Right forelimb (tissue), 1 donor: ENCODE results near the gene YAF2.

Source experiments
- DNase-seq: peaks from one replicate; pipeline ENCODE4 v3.0.0-alpha.2; 2018

YAF2 gene, protein sequence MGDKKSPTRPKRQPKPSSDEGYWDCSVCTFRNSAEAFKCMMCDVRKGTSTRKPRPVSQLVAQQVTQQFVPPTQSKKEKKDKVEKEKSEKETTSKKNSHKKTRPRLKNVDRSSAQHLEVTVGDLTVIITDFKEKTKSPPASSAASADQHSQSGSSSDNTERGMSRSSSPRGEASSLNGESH

DNA sequence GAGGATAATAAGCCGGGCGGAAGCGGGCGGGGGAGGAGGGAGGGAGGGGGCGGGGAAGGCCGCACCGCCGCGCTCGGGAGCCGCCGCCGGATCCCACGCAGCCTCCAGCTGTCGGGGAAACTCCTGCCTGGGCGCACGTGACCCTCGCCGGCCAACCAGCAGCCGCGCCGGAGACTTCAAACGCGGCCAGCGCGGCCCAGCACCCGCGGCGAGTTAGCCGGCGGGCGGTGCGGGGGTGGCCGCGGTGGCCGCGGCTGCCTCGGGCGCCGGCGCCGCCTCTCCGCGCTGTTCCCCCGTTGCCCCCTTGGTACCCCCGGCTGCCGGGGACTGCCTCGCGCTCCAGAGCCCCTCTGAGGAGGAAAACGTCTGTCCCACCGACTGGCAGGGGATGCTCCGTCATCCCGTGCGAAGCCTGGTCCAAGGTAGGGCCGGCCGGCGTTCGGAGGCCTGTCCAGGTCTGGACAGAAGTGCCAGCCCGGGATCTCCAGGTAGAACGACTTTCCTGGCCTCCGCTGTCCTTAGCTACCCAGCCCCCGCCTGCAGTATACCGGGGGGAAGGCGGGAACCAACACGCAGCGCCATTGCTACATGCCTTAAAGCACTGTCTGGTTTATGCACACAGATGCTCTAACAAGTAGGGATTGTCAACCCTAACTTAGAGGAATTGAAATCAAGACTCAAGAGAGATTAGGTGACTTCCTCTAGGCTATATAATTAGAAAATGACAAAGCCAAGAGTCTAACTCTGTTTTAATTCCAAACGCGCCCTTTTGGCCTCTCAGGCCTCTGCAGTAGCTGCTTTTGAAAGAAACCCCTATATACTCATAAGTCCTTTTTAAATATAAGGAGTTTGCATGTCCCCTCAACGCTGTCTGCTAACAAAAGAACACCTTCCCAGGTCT, at the start of gene YAF2:
YAF2 (minus strand) TSS at position 9 of the 901 bp plus-strand sequence. CDS start 68 bp downstream, outside the sequence.
- DNase-seq, result peak; percentile 92

- DNase-seq, result no peak
Observed at GRCh38 chr12:42286741-42287140, 48.7 kb upstream of the YAF2 start.

DNA sequence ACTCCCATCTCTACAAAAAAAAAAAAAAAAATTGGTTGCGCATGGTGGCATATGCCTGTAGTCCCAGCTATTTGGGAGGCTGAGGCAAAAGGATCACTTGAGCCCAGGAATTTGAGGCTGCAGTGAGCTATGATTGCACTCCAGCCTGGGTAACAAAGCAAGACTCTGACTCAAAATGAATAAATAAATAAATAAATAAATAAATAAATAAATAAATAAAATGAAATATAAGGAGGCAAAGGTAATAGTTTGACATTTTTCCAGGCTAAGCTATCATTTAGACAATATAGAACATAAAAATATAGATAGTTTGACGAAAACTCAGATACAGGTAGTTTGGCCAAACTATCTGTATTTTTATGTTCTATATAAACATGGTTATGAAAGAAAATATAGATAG, 47.4 kb upstream of the YAF2 start:
- DNase-seq, result no peak

- DNase-seq, result no peak
Observed at GRCh38 chr12:42284876-42285275, 46.8 kb upstream of the YAF2 start.

GRCh38 chr12:42284157-42284556, 46.1 kb upstream of the YAF2 start:
- DNase-seq, result no peak

GRCh38 chr12:42283739-42284138, 45.7 kb upstream of the YAF2 start:
- DNase-seq, result no peak

DNA sequence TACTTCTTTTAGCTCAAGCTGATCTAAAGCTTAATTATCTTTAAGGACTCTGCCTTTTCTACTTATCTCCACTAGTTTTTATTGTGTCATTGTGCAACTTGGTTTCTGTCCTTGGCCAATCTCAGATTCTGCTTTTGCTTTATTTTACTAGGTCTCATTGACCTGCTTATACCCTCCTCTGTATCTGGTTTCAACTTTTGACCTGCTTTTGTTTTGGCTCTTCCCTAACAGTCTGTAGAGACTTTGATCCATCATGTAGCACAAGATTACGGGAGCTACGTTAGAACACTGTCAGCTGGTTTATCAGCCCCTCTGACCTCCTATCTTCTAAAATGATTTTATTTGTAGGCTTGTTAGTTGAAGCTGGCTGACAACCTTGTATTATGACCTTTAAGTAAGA, 44.2 kb upstream of the YAF2 start:
- DNase-seq, result no peak

DNA sequence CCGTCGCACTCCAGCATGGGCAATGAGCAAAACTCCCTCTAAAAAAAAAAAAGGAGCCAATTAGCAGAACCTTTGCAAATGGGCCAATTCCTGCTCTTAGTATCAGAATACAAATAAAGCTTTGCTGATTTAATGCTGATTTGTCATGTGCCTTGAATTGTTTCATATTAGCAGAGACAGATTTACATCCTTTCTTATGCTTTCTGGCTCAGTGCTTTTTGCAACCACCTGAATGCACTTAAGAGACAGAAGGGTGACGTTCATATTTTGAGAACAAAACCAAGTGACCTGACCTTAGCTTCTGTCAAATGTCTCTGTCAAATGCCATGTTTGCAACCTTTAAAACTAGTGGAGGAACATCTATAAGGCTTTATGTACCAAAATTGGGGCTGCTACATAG, 43.8 kb upstream of the YAF2 start:
- no peak for DNase-seq

DNA sequence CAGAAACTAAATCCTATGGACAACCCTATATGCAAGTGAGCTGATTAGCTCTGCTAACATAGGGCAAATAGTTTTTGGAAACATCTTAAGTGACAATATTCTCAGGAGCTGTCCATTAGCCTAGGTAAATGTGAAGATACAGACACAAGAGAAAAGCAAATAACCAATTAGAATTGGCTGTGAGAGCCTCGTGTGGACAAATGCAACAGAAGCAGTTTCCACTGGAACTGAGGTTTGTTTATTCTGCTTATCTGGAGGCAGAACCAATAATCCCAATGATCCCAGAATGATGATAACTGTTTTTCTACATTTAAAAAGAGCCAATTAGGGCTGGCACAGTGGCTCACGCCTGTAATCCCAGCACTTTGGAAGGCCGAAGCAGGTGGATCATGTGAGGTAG, 43.2 kb upstream of the YAF2 start:
- no peak for DNase-seq

- DNase-seq, result no peak
Observed at GRCh38 chr12:42278128-42278510, 40.1 kb upstream of the YAF2 start.

GRCh38 chr12:42277396-42278127, 39.5 kb upstream of the YAF2 start:
- no peak for DNase-seq

DNA sequence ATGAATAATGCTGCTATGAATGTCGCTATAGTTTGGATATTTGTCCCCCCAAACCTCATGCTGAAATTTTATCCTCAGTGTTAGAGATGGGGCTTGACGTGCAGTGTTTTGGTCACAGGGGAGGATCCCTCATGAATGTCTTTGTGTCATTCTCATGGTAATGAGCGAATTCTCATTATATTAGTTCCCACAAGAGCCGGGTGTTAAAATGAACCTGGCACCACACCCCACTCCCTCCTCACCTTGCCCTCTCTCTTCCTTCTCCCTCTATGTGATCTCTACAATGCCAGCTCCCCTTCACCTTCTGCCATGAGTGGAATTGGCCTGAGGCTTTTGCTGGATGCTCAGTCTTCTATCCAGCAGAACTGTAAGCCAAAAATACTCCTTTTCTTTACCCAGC, 37.5 kb upstream of the YAF2 start:
- DNase-seq, result no peak

GRCh38 chr12:42273706-42274105, 35.7 kb upstream of the YAF2 start:
- DNase-seq, result no peak

GRCh38 chr12:42270596-42270995, 32.5 kb upstream of the YAF2 start:
- DNase-seq, result no peak

- DNase-seq, result no peak
Observed at GRCh38 chr12:42267413-42268190, 29.6 kb upstream of the YAF2 start.

GRCh38 chr12:42266579-42267230, 28.7 kb upstream of the YAF2 start:
- no peak for DNase-seq

DNA sequence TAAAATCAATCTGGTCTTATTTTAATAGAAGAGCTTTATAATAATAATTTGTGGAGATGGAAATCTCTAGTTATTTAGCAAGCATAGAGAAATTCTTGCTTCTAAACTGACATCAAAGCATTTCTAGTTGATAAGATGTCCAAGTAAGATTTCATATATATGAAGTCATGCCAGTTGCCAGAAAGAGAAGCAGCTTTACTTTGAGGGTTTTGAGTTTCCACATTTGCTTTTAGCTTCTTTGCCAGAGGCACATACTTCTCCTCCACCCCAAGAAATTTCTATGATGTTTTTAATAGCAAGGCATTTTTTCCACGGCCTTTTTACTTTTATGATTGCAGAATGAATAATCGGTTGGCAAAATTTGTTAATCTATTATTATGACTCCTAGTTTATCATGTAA, 24.2 kb upstream of the YAF2 start:
- no peak for DNase-seq

- no peak for DNase-seq
Observed at GRCh38 chr12:42261708-42262107, 23.7 kb upstream of the YAF2 start.

DNA sequence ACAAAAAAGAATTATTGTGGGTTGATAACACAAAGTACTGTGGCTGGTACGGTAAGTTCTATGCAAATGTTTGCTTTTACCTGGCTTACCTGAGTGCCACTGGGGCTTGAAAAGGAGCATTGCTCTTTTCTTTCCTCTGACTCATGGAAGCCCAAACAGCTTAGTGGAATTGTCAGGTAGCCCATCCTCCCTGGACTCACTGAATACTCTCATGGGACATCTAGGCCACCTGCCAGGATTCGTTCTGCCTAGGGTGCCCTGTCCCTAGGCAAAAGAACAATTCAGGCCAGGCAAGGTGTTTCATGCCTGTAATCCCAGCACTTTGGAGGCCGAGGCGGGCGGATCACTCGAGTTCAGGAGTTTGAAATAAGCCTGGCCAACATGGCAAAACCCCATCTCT, 22.5 kb upstream of the YAF2 start:
- no peak for DNase-seq

DNA sequence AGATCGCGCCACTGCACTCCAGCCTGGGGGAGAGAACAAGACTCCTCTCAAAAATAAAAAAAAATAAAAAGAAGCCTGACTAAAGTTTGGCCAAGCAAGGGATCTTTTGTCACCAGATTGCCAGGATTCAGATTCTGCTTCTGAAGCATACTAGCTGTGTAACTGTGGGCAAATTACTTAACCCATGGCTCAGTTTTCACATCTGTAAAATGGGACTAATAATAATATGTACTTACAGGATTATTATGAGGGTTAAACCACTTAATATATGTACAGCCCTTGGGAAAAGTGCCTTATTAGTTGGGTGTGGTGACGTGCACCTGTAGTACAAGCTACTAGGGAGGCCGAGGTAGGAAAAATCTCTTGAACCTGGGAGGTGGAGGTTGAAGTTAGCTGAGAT, 21.7 kb upstream of the YAF2 start:
- no peak for DNase-seq

DNA sequence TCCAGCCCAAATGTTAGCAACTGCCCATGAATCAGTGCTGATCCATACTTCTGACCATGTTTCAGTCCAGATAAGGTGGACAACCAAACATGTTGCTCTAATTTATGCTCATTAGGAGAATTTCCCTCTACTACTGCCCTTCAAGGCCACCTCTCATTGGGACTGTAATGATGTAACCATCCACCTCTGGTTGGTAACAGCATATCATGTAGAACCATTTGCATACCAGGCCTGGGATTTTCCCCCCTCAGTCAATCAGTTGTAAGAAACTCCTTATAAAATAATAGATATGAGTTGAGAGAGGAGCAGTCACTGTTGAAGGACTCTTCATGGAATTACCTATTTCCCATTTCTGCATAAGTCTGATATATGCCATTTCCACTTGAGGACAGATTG, 17.8 kb upstream of the YAF2 start:
- no peak for DNase-seq

DNA sequence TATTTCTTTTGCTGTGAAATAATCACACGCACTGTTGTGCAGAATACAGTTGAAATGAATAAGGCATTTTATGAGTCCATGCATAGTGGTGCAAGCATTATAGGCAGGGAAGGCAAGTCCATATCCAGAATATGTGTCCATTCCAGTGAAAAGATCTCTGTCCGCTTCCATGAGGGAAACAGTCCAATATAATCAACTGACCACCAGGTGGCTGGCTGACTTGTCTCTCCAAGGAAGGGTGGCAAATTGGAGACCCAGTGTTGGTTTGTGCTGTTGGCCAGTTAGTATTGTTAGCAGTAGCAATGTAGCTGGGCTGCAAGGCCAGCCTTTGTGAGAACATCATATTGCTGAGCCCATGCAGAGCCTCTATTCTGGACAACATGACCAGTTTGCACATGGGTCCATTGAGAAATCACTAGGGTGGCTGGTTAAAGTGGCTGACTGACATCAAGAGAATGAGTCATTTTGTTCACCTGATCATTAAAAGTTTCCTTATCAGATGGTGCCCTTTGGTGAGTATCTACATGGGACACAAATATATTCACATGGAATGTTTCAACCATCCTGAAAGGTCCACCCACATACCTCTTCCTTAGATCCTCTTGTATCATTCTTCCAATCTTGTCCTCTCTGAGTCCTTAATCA, 17.3 kb upstream of the YAF2 start:
- no peak for DNase-seq
